GM21526 (cell line): Measurements from ENCODE around the gene DBET.
"Not testable (repeated sequence)": the region's sequence is repeated elsewhere in the genome, so short reads cannot be mapped to it uniquely, and the experiment has no call there.

Experiments used
- ATAC-seq: cut with Tn5 transposase; IDR thresholded peaks from one replicate; pipeline ENCODE4 v1.9.1; 2021; ENCODE audit warnings: moderate library complexity; ENCODE audit not compliant: unreplicated experiment, low FRiP score

The DBET gene

DNA sequence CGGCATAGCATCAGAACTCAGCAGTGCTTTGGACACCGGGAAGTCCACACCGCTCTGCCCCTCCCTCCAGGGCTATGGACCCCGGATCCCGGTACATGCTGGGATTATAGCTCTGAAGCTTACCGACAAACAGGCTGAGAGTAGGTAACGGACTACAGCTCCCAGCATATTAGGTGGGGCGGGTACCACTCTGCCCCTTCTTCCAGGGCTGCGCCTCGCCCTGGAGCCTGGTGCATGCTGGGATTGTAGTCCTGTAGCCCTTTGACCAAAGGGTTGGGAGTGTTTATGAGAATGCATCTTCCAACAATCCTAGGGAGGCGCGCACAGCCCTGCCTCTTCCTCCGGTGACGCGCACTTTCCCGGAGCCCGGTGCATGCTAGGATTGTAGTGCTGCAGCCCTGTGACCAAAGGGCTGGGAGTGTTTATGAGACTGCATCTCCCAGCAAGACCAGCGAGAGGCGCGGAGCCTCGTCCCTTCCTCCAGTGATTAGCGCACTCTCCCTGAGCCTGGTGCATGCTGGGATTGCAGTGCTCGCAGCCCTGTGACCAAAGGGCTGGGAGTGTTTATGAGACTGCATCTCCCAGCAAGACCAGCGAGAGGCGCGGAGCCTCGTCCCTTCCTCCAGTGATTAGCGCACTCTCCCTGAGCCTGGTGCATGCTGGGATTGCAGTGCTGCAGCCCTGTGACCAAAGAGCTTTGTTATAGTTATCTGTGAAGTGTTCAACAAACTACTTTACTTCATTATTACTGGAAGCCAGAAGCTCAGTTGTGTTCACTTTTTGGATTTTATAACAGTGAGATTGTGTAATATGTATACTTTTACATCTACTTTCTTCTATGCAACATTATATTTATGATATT, 14.7 kb upstream of the DBET start:
- ATAC-seq: not testable (repeated sequence)

DNA sequence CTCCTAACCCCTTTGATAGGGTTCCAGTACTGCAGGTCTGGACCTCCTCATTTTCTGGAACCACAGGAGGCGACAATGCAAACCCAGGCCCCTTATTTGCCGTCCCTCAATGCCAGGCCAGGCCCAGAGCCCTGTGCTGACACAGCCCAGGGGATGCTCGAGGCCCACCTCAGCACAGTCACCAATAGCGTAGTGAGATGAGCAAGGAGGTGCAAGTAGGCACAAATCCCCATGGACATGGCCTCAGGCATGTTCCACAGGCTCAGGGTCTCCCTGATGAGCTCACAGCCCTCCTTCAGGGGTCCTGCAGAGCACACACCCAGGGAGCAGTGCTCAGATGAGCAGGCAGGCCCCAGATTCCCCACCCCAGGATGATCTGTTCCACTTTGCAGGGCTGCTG, 5.3 kb upstream of the DBET start:
- ATAC-seq: not testable (repeated sequence)

DNA sequence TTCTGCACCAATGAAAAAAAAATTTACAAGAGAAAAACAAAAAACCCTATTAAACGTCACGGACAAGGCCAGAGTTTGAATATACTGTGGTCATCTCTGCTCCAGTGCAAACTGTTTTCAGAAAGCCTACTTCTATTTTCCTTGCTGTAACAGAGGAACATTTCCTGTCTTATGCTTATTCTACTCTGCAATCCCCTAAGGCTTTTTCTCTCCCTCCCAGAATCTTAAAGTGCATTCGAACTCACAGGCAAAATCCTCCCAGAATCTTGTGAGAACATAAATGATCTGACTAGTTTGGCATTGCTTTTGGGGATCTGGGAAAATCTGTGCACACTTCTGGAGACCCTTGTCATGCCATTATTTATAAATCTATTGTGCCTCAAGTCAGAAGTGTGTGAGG, 503 bp downstream of the DBET start:
- ATAC-seq: not testable (repeated sequence)

DNA sequence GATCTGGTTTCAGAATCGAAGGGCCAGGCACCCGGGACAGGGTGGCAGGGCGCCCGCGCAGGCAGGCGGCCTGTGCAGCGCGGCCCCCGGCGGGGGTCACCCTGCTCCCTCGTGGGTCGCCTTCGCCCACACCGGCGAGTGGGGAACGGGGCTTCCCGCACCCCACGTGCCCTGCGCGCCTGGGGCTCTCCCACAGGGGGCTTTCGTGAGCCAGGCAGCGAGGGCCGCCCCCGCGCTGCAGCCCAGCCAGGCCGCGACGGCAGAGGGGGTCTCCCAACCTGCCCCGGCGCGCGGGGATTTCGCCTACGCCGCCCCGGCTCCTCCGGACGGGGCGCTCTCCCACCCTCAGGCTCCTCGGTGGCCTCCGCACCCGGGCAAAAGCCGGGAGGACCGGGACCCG, 4.0 kb downstream of the DBET start:
- not testable (repeated sequence) for ATAC-seq

DNA sequence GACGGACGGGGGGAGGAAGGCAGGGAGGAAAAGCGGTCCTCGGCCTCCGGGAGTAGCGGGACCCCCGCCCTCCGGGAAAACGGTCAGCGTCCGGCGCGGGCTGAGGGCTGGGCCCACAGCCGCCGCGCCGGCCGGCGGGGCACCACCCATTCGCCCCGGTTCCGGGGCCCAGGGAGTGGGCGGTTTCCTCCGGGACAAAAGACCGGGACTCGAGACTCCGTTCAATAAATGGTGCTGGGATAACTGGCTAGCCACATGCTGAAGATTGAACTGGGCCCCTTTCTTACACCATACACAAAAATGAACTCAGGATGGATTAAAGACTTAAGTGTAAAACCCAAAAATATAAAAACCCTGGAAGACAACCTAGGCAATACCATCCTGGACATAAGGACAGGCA, 28.8 kb downstream of the DBET start:
- ATAC-seq: not testable (repeated sequence)

DNA sequence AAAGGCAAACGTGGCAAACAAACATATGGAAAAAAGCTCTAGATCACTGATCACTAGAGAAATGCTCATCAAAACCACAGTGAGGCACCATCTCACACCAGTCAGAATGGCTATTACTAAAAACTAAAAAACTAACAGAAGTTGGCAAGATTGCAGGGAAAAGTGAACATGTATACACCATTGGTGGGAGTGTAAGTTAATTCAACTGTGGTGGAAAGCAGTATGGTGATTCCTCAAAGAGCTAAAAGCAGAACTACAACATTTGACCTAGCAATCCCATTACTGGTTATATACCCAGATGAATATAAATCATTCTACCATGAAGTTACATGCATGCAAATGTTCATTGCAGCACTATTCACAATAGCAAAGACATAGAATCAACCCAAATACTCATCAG, 29.7 kb downstream of the DBET start:
- not testable (repeated sequence) for ATAC-seq

DNA sequence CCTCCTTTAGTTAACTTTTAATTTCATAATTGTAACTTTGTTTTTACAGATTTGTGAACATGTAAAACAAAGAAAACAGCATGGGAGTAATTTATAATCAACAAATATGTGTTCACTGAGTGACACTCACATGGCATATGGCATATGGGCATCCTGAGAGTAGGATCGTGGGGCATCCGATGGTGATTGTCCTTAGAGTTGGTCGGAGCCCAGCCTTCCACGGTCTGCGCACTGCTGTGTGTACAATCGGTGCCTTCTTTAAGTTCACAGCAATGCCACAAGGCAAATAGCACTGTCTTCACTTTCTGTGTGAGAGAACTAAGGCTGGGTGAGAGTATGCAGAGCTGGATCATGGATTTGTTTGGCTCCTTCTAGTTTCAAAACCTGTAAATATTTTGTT, 31.0 kb downstream of the DBET start:
- not testable (repeated sequence) for ATAC-seq

DNA sequence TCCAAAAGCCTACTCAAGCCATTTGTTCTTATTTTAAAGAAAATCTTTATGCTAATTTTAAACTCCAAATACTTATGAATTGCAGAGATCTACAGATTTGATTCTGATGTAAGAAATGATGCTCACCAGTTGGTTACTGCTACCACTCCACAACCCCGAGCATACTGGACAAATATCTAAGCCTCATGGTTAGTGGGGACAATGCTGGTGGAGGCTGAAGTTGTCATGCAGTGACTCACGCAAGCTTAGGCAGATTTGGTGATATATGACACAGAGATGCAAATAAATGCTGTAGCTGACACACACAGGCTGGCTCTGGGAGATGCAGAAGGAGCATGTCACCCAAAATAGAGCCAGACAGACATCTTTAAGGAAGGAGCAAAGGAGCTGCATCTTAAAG, 35.3 kb downstream of the DBET start:
- ATAC-seq: not testable (repeated sequence)

DNA sequence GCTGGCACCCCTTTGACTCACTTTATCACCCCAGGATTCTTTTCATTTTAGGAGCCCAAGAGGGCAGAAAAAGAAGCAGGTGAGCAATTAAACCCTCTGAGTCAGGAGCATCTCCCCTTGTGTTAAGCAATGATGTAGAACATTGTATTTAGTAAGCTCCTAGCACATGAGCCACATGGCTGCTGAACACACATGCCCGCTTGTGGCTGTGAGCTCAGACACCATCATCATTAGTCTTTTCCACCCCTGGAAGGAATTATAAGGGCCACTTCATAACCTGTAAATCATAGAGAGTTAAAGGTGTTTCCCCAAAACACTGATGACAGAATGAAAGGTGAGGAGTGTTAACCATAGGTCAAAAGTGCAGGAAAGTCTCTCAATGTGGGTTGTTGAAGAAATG, 37.2 kb downstream of the DBET start:
- not testable (repeated sequence) for ATAC-seq

DNA sequence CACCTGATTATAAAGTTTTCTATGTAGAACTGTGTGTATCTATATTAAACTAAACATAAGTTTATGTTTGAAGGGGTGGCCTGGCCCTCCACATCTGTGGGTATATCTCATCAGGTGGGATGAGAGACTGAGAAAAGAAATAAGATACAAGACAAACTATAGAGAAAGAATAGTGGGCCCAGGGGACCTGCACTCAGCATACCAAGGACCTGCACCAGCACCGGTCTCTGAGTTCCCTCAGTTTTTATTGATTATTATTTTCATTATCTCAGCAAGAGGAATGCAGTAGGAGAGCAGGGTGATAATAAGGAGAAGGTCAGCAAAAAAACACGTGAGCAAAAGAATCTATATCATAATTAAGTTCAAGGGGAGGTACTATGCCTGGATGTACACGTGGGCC, 41.9 kb downstream of the DBET start:
- not testable (repeated sequence) for ATAC-seq

DNA sequence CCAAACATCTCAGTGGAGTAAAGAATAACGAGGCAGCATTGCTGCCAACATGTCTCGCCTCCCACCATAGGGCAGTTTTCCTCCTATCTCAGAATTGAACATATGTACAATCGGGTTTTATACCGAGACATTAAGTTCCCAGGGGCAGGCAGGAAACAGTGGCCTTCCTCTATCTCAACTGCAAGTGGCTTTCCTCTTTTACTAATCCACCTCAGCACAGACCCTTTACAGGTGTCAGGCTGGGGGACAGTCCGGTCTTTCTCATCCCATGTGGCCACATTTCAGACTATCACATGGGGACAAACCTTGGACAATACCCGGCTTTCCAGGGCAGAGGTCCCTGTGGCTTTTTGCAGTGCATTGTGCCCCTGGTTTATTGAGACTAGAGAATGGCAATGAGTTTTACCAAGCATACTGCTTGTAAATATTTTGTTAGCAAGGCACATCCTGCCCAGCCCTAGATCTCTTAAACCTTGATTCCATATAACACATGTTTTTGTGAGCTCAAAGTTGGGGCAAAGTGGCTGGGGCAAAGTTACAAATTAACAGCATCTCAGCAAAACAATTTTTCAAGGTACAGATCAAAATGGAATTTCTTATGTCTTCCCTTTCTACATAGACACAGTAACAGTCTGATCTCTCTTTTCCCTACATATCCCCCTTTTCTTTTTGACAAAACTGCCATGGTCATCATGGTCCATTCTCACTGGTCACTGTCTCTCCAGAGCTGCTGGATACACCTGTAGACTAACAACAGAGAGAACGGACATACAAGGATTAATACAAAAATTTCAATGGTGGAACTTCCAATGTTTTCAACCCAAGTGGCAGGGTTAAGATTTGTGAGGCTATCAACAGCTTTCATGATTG, 42.5 kb downstream of the DBET start:
- not testable (repeated sequence) for ATAC-seq

DNA sequence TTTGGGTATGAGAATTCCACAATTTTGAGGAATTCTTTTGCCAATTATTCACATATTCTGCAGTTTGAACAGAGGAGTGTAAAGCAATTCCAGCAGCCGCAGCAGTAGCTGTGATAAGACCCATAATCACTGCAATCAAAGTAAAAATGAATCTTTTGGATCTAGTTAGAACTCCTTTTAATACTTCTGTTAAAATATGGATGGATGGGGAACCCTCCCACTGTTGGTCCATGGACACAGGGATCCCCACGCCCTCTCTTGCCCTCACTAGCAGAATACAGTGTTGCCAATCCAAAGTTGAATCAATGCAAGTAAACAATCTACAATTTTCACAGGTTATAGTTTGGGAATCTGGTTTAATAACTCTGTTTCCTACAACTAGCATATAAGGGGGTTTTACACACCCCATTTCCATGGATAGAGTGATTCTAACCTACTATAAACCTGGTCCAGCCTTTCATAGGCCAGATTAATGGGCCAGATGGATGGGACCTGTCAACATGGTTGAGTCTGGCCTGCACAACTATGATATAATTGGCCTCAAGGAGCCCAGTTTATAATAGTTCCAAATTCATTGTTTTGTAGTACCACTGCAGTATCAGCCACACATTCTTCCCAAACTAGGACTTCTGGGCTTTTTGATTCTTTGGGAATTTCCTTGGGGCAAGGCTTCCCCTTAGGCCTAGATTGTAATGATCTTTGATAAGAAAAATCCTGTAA, 43.6 kb downstream of the DBET start:
- not testable (repeated sequence) for ATAC-seq

DNA sequence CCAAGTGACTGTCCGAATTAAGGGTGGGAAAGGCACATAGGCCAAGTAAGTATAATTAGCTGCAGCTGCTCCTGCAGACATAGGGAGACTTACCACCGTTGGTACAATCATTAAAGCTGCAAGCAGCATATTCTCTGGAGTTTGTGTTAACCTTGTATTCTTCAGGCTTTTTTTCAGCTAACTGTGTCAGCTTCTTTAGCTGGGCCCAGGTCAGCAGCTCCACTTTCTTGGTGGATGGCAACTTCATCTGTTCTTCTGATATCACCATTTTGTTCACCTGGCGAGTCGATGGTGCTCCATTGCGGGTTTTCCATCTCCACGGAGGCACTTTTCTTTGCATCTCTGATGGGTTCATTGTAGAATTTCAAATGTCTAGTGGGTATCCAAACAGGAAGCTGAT, 44.5 kb downstream of the DBET start:
- ATAC-seq: not testable (repeated sequence)

DNA sequence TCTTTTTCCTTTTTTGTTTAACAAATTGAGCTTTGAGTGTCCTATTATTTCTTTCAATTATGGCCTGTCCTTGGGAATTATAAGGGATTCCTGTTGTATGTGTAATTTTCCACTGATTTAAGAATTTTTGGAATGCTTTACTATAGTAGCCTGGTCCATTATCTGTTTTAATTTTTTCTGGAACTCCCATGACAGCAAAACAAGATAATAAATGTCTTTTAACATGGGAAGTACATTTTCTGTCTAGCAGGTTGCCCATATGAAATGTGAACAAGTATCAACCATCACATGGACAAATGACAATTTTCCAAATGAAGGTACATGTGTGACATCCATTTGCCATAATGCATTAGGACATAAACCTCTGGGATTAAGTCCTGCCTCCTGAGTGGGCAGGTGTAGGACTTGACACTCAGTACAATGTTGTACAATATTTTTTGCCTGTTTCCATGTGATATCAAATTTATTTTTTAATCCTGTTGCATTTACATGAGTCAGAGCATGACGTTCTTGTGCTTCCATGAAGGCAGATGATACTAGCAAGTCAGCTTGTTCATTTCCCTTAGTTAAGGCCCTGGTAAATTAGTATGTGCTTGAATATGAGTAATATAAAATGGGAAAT, 45.2 kb downstream of the DBET start:
- ATAC-seq: not testable (repeated sequence)

DNA sequence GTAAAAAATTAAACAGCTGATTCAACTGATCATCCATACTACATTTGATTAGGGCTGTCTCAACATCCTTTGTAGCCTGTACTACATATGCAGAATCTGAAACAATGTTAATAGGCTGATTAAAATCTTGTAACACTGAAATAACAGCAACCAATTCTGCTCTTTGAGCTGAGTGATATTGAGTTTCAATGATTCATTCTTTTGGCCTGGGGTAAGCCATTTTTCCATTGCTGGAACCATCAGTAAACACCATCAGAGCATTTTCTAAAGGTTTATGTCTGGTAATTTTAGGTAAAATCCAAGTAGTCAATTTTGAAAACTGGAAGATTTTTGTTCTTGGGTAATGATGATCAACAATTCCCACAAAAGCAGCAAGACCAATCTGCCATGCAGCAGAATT, 45.7 kb downstream of the DBET start:
- not testable (repeated sequence) for ATAC-seq

DNA sequence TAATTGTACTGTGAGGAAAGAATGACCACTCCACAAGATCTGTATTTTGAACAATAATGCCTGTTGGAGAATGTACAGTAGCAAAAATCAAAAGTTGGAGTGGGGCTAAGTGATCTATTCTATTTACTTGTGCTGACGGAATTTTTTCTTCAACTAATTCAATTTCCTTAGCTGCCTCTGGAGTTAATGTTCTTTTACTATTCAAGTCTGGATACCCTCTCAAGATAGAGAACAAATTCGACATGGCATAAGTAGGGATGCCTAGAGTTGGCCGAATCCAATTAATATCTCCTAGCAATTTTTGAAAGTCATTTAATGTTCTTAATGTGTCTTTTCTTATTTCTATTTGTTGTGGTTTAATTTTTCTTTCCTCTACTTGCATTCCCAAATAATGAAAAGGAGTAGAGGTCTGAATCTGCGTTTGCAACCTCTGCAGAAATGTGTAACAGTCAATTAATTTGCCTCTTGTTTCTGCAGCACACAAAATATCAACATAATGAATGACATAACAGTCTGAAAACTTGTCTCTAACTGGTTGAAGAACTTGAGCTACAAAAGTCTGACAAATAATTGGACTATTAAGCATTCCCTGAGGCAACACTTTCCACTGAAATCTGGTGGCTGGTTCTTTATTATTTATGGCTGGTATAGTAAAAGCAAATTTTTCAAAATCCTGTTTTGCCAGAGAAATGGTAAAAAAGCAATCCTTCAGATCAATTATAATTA, 46.4 kb downstream of the DBET start:
- not testable (repeated sequence) for ATAC-seq

DNA sequence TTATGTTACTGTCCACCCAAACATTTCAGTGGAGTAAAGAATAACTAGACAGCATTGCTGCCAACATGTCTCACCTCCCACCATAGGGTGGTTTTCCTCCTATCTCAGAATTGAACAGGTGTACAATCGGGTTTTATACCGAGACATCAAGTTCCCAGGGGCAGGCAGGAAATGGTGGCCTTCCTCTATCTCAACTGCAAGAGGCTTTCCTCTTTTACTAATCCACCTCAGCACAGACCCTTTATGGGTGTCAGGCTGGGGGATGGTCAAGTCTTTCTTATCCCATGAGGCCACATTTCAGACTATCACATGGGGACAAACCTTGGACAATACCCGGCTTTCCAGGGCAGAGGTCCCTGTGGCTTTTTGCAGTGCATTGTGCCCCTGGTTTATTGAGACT, 48.6 kb downstream of the DBET start:
- not testable (repeated sequence) for ATAC-seq

DNA sequence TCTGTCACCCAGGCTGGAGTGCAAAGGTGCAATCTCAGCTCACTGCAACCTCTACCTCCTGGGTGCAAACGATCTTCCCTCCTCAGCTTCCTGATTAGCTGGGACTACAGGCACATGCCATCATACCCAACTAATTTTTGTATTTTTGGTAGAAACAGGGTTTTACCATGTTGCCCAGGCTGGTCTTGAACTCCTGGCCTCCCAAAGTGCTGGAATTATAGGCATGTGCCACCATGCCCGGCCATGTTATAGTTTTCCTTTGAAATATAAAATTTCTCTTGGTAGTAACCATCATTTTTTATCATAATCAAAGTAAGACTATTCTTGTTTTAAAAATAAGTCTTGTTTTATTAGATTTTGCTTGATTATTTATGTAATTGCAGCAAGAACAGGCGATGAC, 50.7 kb downstream of the DBET start:
- not testable (repeated sequence) for ATAC-seq
